ENCODE measurements around the gene TGFBR1.

GRCh38 chr9:99055384-99055783, 49.5 kb upstream of the TGFBR1 start:
- TF ChIP-seq CTCF (IDR thresholded peaks at IDR 0.05) = no peak
- no peak for TF ChIP-seq POLR2A (IDR thresholded peaks at IDR 0.05)
